KMS-11 (cell line): ENCODE data around the gene AFTPH.
"Not testable (repeated sequence)": the region's sequence is repeated elsewhere in the genome, so short reads cannot be mapped to it uniquely, and the experiment has no call there.

Experiments
- H2AFZ ChIP-seq: fragments of 200-600 bp; sonication (generic); 2 replicates; pipeline ENCODE4 v1.6.1; 2016; ENCODE audit warnings: antibody characterized with exemption, mixed run types, low read depth
- H3K27ac ChIP-seq: fragments of 200-600 bp; sonication (generic); 2 replicates; pipeline ENCODE4 v1.6.1; 2016; ENCODE audit warnings: mild to moderate bottlenecking, mixed run types
- H3K27me3 ChIP-seq: fragments of 200-600 bp; sonication (generic); 2 replicates; pipeline ENCODE4 v1.6.1; 2017; ENCODE audit warnings: mild to moderate bottlenecking, low read depth, mixed run types, moderate library complexity; ENCODE audit not compliant: insufficient read depth
- H3K36me3 ChIP-seq: fragments of 200-600 bp; sonication (generic); 2 replicates; pipeline ENCODE4 v1.6.1; 2017; ENCODE audit warnings: mild to moderate bottlenecking, mixed run types; ENCODE audit not compliant: insufficient read depth
- H3K4me1 ChIP-seq: fragments of 200-600 bp; sonication (generic); 2 replicates; pipeline ENCODE4 v1.6.1; 2016; ENCODE audit warnings: mild to moderate bottlenecking, low read depth, mixed run types; ENCODE audit not compliant: poor library complexity, severe bottlenecking
- H3K4me2 ChIP-seq: fragments of 200-600 bp; sonication (generic); 2 replicates; pipeline ENCODE4 v1.7.0; 2016; ENCODE audit warnings: mild to moderate bottlenecking, mixed run types
- H3K4me3 ChIP-seq: fragments of 200-600 bp; sonication (generic); IDR thresholded peaks from 2 replicates; pipeline ENCODE4 v1.6.1; 2017; ENCODE audit warnings: low read depth, low read length, mixed read lengths; ENCODE audit not compliant: insufficient read depth
- H3K79me2 ChIP-seq: fragments of 200-600 bp; sonication (generic); 2 replicates; pipeline ENCODE4 v1.6.1; 2016; ENCODE audit warnings: low read depth, mixed run types; ENCODE audit not compliant: insufficient read depth
- H3K9ac ChIP-seq: fragments of 200-600 bp; sonication (generic); 2 replicates; pipeline ENCODE4 v1.6.1; 2016; ENCODE audit warnings: mild to moderate bottlenecking, mixed run types
- H4K20me1 ChIP-seq: fragments of 200-600 bp; sonication (generic); 2 replicates; pipeline ENCODE4 v1.6.1; 2016; ENCODE audit warnings: mild to moderate bottlenecking, mixed run types; ENCODE audit not compliant: insufficient read depth
- CTCF ChIP-seq: fragments of 200-600 bp; sonication (generic); conservative IDR thresholded peaks from 2 replicates; pipeline ENCODE4 v1.6.1; 2017; ENCODE audit warnings: low read depth, mild to moderate bottlenecking, antibody characterized with exemption, low read length, moderate library complexity, mixed read lengths

Gene AFTPH

GRCh38 chr2:64522843-64523428 lies 1.2 kb upstream of the AFTPH start:
- H3K27ac ChIP-seq: peak overlapping the region; percentile 73; the same call in 1 of the 2 replicates
- peak overlapping the region; percentile 77 for H2AFZ ChIP-seq
- H3K36me3 ChIP-seq: no peaks in the 10 kb centered on the region
- peak overlapping the region; percentile 94 for H3K4me2 ChIP-seq
- peaks cover 32% of the 10 kb centered on the region for H3K79me2 ChIP-seq
- peak overlapping the region; percentile 61 for H3K9ac ChIP-seq
- no peak overlapping the region for H3K4me3 ChIP-seq
- peaks cover 27% of the 10 kb centered on the region for H3K4me1 ChIP-seq
- no peaks in the 10 kb centered on the region for H3K27me3 ChIP-seq
- H4K20me1 ChIP-seq: no peaks in the 10 kb centered on the region
- peak; percentile 94 for TF ChIP-seq CTCF

DNA sequence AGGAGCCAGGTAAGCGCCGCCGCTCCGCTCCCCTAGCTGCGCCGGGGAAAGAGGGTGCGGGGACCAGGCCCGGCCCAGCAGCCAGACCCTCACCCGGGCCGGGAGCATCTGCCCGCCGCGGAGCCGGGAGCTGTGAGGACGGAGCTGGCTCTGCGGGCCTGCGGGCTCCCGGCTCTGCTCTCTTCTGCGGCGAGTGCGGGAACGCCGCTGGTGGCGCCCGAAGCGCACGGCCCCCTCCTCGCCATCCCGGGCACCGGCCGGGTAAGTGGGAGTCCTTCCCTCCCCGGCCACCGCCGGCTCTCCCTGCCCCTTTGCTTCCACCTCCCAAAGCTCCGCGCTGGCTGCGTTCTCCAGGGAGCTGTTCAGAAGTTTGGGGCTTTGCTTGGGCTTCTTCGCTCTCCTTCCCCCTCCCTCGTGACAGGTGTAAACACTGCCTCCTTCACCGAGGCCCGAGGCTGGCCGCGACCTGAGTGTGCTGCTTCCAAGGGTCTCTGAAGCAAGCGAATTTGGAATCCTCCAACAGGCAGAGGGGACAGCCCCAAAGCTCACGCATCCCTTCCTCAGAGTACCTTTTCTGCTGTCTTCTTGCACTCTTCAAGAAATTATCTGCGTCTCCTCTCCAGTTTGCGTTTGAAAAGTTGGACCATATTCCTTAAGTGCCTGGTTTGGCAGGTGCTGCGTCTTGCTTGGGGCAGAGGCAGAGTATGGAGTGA lies 632 bp downstream of the AFTPH start:
- no peak for TF ChIP-seq CTCF
- Histone ChIP-seq H3K4me1 (peaks cover 27% of the 10 kb centered on the region), H3K4me3 (peak overlapping the region; percentile 98), H3K27ac (peak overlapping the region; percentile 73), H3K36me3 (no peaks in the 10 kb centered on the region), H3K9ac (peak overlapping the region; percentile 61), H4K20me1 (no peaks in the 10 kb centered on the region), H3K4me2 (peak overlapping the region; percentile 56), H2AFZ (peak overlapping the region; percentile 52), H3K79me2 (peaks cover 50% of the 10 kb centered on the region), H3K27me3 (no peaks in the 10 kb centered on the region)

DNA sequence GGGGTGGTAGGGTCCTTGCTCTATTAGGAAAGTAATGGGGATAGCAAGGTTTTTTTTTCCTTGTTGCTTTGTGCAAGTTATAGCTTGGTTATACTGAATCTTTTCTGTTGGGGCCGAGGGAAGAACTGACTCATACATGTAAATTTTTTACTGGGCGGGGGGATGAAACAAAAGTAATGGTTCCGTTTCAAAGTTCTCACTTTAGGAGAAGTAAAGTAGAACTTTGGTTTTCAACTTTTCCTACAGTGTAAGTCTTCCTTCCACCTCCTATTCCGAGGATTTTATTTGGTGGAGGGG lies 1.1 kb downstream of the AFTPH start:
- Histone ChIP-seq H3K27ac (peak overlapping the region; percentile 73), H3K9ac (peak overlapping the region; percentile 61), H3K4me2 (peak overlapping the region; percentile 56), H3K4me1 (peaks cover 27% of the 10 kb centered on the region), H3K4me3 (peak overlapping the region; percentile 98), H3K79me2 (peaks cover 55% of the 10 kb centered on the region), H3K27me3 (no peaks in the 10 kb centered on the region), H3K36me3 (no peaks in the 10 kb centered on the region), H4K20me1 (no peaks in the 10 kb centered on the region), H2AFZ (peak overlapping the region; percentile 52; the same call in 1 of the 2 replicates)
- TF ChIP-seq CTCF: no peak

GRCh38 chr2:64526034-64526433 lies 1.9 kb downstream of the AFTPH start:
- H3K36me3 ChIP-seq: no peaks in the 10 kb centered on the region
- peaks cover 27% of the 10 kb centered on the region for H3K4me1 ChIP-seq
- peak overlapping the region; percentile 56 for H3K4me2 ChIP-seq
- H4K20me1 ChIP-seq: no peaks in the 10 kb centered on the region
- no peak overlapping the region for H3K4me3 ChIP-seq
- no peak for TF ChIP-seq CTCF
- H3K9ac ChIP-seq: peak overlapping the region; percentile 61; the same call in 1 of the 2 replicates
- no peaks in the 10 kb centered on the region for H3K27me3 ChIP-seq
- H3K27ac ChIP-seq: no peak overlapping the region; the same call in 1 of the 2 replicates
- H3K79me2 ChIP-seq: peaks cover 62% of the 10 kb centered on the region
- H2AFZ ChIP-seq: no peak overlapping the region

DNA sequence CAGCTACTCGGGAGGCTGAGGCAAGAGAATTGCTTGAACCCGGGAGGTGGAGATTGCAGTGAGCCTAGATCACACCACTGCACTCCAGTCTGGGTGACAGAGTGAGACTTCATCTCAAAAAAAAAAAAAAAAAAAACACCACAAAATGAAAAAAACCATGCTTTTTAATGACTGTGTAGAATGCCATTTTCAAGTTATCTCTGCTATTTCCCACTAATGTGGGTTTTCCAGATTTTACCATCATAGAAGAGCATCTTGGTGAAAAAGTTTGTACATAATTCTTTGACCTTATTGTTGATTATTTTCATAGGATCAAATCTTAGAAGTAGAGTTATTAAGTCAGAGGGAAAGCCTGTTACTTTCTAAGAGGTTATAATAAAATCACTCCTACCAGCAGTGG lies 6.8 kb downstream of the AFTPH start:
- H3K4me3 ChIP-seq, H3K4me2 ChIP-seq, H4K20me1 ChIP-seq, H3K27ac ChIP-seq, H3K36me3 ChIP-seq, H2AFZ ChIP-seq, H3K9ac ChIP-seq, H3K27me3 ChIP-seq: not testable (repeated sequence)
- peaks cover 43% of the 10 kb centered on the region for H3K4me1 ChIP-seq
- peaks cover 88% of the 10 kb centered on the region for H3K79me2 ChIP-seq
